Uterus (tissue), 2 donors: ENCODE measurements around the gene FCHO2.

Experiments used
- CTCF ChIP-seq, 4 experiments: fragments of 200-600 bp in 2 of 4; fragments of 450-650 bp in 2 of 4; sonication (generic) in 2 of 4; IDR thresholded peaks; one replicate each; pipeline ENCODE4 v1.5.1; 2016 to 2019; ENCODE audit warnings: antibody characterized with exemption in 4 of 4, mild to moderate bottlenecking in 2 of 4, moderate library complexity in 1 of 4
- POLR2A ChIP-seq, 2 donors: fragments of 450-650 bp; IDR thresholded peaks; one replicate each; pipeline ENCODE4 v1.6.1; 2016; ENCODE audit warnings: antibody characterized with exemption in 2 of 2, mild to moderate bottlenecking in 1 of 2, moderate library complexity in 1 of 2

GRCh38 chr5:72936893-72937292 is 18.9 kb upstream of the FCHO2 start:
- TF ChIP-seq CTCF (IDR thresholded peaks at IDR 0.05): no peak
- TF ChIP-seq POLR2A (IDR thresholded peaks at IDR 0.05): no peak
